Measurements from ENCODE around the gene RXRG. TPM values are rescaled to one million over a fixed set of nuclear protein-coding genes. Genes with fewer than 3 reads are reported as not detected.
"Not testable (repeated sequence)": the region's sequence is repeated elsewhere in the genome, so short reads cannot be mapped to it uniquely, and the experiment has no call there.

The RXRG gene
- total and polyA plus RNA-seq, 5 experiments from 2014 or later = not detected

DNA sequence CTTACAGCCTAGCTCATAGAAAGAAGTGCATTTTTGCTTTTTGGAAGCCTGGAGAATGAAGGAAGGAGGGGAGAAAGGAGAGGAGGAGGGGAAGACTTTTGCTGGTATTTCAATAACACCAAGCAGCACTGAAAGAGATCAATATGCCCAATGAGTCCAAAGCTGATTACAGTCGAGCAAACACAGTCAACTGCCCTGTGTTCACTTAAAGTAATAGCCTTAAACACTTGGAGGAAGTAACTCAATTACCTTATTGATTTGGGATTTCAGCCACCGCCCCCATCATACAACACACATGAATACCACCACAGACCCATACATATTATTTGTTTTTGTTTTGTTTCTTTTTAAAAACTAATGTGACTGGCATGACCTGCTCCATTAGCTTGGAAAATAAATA is 23.3 kb upstream of the RXRG start:
- Mint-ChIP-seq H3K27ac (no peak overlapping the region), H3K4me1 (no peaks in the 10 kb centered on the region), H3K9me3 (no peaks in the 10 kb centered on the region), H3K27me3 (peaks cover 10 to 31% (median 23%) of the 10 kb centered on the region in 5 donors), H3K36me3 (no peaks in the 10 kb centered on the region), H3K4me3 (no peak overlapping the region)
- ATAC-seq (no peak), DNase-seq (no peak)
- POLR2A ChIA-PET = no interaction called here

GRCh38 chr1:165467706-165468105 is 22.8 kb upstream of the RXRG start:
- ATAC-seq = no peak
- no peaks in the 10 kb centered on the region for H3K9me3 Mint-ChIP-seq
- POLR2A ChIA-PET = no interaction called here
- no peak for DNase-seq
- H3K4me1 Mint-ChIP-seq = no peaks in the 10 kb centered on the region
- H3K4me3 Mint-ChIP-seq = no peak overlapping the region
- no peaks in the 10 kb centered on the region for H3K36me3 Mint-ChIP-seq
- H3K27me3 Mint-ChIP-seq = peaks cover 10 to 31% (median 23%) of the 10 kb centered on the region in 5 donors
- H3K27ac Mint-ChIP-seq = peak overlapping the region in 1 of 10 donors; percentile 3

DNA sequence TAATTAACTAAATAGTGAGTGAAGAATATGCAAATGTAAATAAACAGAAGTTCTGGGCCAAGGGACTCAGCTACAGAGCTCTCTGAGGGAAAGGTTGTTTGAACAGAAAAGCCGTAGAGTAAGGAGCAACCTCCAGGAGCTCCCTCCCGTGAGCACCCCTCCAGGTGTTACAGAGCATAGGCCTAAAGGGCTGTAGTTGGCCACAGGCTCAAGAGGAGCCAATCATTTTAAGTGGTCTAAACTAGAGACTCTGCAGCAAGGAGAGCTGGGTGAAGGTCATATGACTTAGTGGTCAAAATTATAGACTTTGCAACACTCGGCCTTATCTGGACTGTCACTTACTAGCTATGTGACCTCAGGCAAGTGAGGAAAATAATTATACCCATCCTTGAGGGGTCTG is 19.1 kb upstream of the RXRG start:
- no peak overlapping the region for H3K27ac Mint-ChIP-seq
- DNase-seq = no peak
- ATAC-seq = no peak
- H3K27me3 Mint-ChIP-seq = peaks cover 7 to 21% (median 16%) of the 10 kb centered on the region in 5 donors
- H3K36me3 Mint-ChIP-seq = no peaks in the 10 kb centered on the region
- POLR2A ChIA-PET = no interaction called here
- no peak overlapping the region for H3K4me3 Mint-ChIP-seq
- H3K4me1 Mint-ChIP-seq = no peaks in the 10 kb centered on the region
- peaks cover 0 to 5% (median 0%) of the 10 kb centered on the region in 9 donors for H3K9me3 Mint-ChIP-seq

- DNase-seq, POLR2A ChIA-PET, ATAC-seq, H3K4me3 Mint-ChIP-seq, H3K9me3 Mint-ChIP-seq, H3K4me1 Mint-ChIP-seq, H3K27ac Mint-ChIP-seq, H3K36me3 Mint-ChIP-seq: not testable (repeated sequence)
- peaks cover 4 to 27% (median 19%) of the 10 kb centered on the region in 5 donors for H3K27me3 Mint-ChIP-seq
Observed at GRCh38 chr1:165459683-165460082, 14.8 kb upstream of the RXRG start.

DNA sequence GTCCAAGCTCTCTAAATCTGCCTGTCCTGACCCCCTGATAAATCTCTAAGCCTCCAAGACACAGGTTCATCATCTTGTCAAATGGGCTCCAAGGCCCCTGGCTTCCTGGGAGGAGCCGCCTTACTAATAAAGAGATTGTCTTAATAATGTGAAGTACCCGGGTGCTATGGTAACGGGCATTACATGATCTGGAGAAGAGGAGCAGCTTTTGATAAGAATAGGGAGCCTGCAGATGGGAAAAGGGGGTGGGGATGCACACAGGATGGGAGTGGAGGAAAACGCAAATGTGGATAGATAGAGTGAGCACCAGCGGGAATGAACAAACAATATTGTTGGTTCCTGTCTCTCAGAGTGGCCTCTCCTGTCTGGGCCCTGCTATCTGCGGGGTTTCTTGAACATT is 11.9 kb upstream of the RXRG start:
- no peak for ATAC-seq
- no peaks in the 10 kb centered on the region for H3K4me1 Mint-ChIP-seq
- no peak overlapping the region for H3K27ac Mint-ChIP-seq
- no peaks in the 10 kb centered on the region for H3K36me3 Mint-ChIP-seq
- H3K9me3 Mint-ChIP-seq = peaks cover 0 to 5% (median 0%) of the 10 kb centered on the region in 9 donors
- H3K4me3 Mint-ChIP-seq = no peak overlapping the region
- no peak for DNase-seq
- POLR2A ChIA-PET = no interaction called here
- H3K27me3 Mint-ChIP-seq = peaks cover 4 to 27% (median 19%) of the 10 kb centered on the region in 5 donors

- Mint-ChIP-seq H3K36me3 (no peaks in the 10 kb centered on the region), H3K4me3 (no peak overlapping the region), H3K27me3 (peaks cover 4 to 27% (median 19%) of the 10 kb centered on the region in 5 donors), H3K9me3 (peaks cover 0 to 5% (median 0%) of the 10 kb centered on the region in 9 donors), H3K4me1 (no peaks in the 10 kb centered on the region), H3K27ac (no peak overlapping the region)
- DNase-seq = no peak
- ATAC-seq = no peak
- POLR2A ChIA-PET = no interaction called here
Observed at GRCh38 chr1:165456114-165456513, 11.2 kb upstream of the RXRG start.

- ATAC-seq (no peak), DNase-seq (no peak)
- Mint-ChIP-seq H3K9me3 (peaks cover 0 to 4% (median 0%) of the 10 kb centered on the region in 9 donors), H3K4me1 (no peaks in the 10 kb centered on the region), H3K27me3 (peaks cover 10 to 34% (median 25%) of the 10 kb centered on the region in 5 donors), H3K36me3 (no peaks in the 10 kb centered on the region), H3K27ac (no peak overlapping the region), H3K4me3 (no peak overlapping the region)
- POLR2A ChIA-PET = no interaction called here
Observed at GRCh38 chr1:165455111-165455510, 10.2 kb upstream of the RXRG start.

GRCh38 chr1:165454091-165454610 is 9.2 kb upstream of the RXRG start:
- H3K27ac Mint-ChIP-seq = no peak overlapping the region
- no peaks in the 10 kb centered on the region for H3K36me3 Mint-ChIP-seq
- no peak overlapping the region for H3K4me3 Mint-ChIP-seq
- peaks cover 7 to 39% (median 22%) of the 10 kb centered on the region in 5 donors for H3K27me3 Mint-ChIP-seq
- POLR2A ChIA-PET = no interaction called here
- ATAC-seq (no peak), DNase-seq (no peak)
- no peaks in the 10 kb centered on the region for H3K9me3 Mint-ChIP-seq
- H3K4me1 Mint-ChIP-seq = no peaks in the 10 kb centered on the region

DNA sequence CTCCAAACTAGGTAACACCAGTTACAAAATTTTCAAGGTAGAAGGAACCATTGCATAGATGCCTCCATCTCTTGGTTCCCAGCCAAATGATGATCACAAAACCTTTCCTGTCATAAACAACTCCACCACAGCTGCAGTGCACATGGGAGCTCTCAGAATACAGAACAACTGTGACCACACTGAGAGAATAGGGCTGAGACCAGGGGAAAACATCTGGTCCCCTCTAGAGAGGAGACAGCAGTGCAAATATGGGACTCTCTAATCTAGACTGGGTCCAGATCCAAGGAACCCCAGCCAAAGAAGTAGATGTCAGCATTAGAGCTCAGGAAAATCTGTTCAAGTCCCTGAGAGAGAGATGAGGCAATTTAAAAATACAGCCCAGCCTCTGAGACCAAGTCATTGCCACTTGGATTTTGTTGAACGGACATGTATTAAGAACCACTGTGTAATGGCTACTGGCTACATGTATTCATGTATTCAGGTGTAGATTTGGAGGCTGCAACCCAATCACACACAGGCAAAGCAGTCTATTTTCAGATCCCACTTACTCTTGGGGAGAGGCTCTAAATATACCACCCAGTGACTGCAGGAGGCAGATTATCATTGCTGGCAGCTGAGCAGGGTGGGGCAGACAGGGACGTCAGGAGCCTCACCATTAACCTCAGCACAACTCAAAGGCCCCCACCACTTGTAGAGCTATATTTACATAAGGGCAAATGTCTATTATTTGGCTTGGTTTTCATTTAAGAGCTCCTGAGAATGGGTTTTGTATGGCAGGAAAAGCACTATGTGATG is 7.6 kb upstream of the RXRG start:
- Mint-ChIP-seq H3K36me3 (peaks cover 0 to 7% (median 0%) of the 10 kb centered on the region in 3 donors), H3K9me3 (no peaks in the 10 kb centered on the region), H3K4me1 (no peaks in the 10 kb centered on the region), H3K27ac (no peak overlapping the region), H3K27me3 (peaks cover 15 to 39% (median 32%) of the 10 kb centered on the region in 5 donors), H3K4me3 (no peak overlapping the region)
- no peak for DNase-seq
- POLR2A ChIA-PET = no interaction called here
- ATAC-seq = no peak

GRCh38 chr1:165451691-165452090 is 6.8 kb upstream of the RXRG start:
- no peak overlapping the region for H3K27ac Mint-ChIP-seq
- H3K4me3 Mint-ChIP-seq = no peak overlapping the region
- no peaks in the 10 kb centered on the region for H3K9me3 Mint-ChIP-seq
- H3K36me3 Mint-ChIP-seq = peaks cover 0 to 7% (median 0%) of the 10 kb centered on the region in 3 donors
- H3K27me3 Mint-ChIP-seq = peaks cover 17 to 42% (median 33%) of the 10 kb centered on the region in 5 donors
- DNase-seq (no peak), ATAC-seq (no peak)
- no peaks in the 10 kb centered on the region for H3K4me1 Mint-ChIP-seq
- POLR2A ChIA-PET = no interaction called here

DNA sequence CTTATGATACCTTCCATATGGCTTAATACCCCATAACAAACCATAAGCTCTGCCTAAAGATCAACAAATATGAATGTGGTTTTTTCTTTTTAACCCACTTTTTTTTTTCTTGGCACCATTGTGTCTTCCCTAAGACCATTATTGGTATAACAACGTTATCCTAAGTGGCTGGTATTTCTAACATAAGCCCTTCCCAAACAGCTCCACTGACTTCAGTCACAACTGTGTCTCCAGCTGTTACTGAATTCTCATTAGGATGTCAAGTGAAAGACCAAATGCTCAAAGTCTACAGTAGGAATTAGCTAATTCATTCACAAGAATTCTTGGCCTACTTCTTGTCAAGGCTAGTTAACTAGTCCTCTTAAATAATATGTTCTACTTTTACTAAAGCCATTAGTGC is 4.2 kb upstream of the RXRG start:
- no peak for ATAC-seq
- no peak overlapping the region for H3K4me3 Mint-ChIP-seq
- no peak for DNase-seq
- POLR2A ChIA-PET = interaction anchor here (0.7 kb wide), 1 partner anchor 84 kb away, joined by 3 read pairs; no protein-coding TSS in a partner anchor
- peaks cover 0 to 11% (median 0%) of the 10 kb centered on the region in 3 donors for H3K36me3 Mint-ChIP-seq
- H3K9me3 Mint-ChIP-seq = peaks cover 0 to 2% (median 0%) of the 10 kb centered on the region in 9 donors
- no peak overlapping the region for H3K27ac Mint-ChIP-seq
- H3K4me1 Mint-ChIP-seq = no peaks in the 10 kb centered on the region
- H3K27me3 Mint-ChIP-seq = peaks cover 7 to 34% (median 21%) of the 10 kb centered on the region in 5 donors

GRCh38 chr1:165445388-165445787 is 462 bp upstream of the RXRG start:
- DNase-seq = no peak
- peaks cover 0 to 2% (median 0%) of the 10 kb centered on the region in 9 donors for H3K9me3 Mint-ChIP-seq
- H3K27me3 Mint-ChIP-seq = peaks cover 22 to 43% (median 35%) of the 10 kb centered on the region in 5 donors
- peaks cover 0 to 4% (median 0%) of the 10 kb centered on the region in 4 donors for H3K4me1 Mint-ChIP-seq
- H3K36me3 Mint-ChIP-seq = peaks cover 0 to 11% (median 0%) of the 10 kb centered on the region in 3 donors
- peak overlapping the region in 1 of 10 donors; percentile 1 for H3K4me3 Mint-ChIP-seq
- no peak for ATAC-seq
- H3K27ac Mint-ChIP-seq = no peak overlapping the region
- POLR2A ChIA-PET = no interaction called here

GRCh38 chr1:165443539-165444311 is 1.2 kb downstream of the RXRG start:
- peak overlapping the region in 3 of 10 donors; percentile 4 to 15 (median 10) for H3K4me3 Mint-ChIP-seq
- DNase-seq (peak in 2 of 10 donors; percentile 4 to 15), ATAC-seq (peak; percentile 41 to 54)
- no peak overlapping the region for H3K27ac Mint-ChIP-seq
- peaks cover 18 to 40% (median 32%) of the 10 kb centered on the region in 5 donors for H3K27me3 Mint-ChIP-seq
- peaks cover 0 to 4% (median 0%) of the 10 kb centered on the region in 4 donors for H3K4me1 Mint-ChIP-seq
- POLR2A ChIA-PET = no interaction called here
- peaks cover 0 to 2% (median 0%) of the 10 kb centered on the region in 9 donors for H3K9me3 Mint-ChIP-seq
- peaks cover 0 to 9% (median 0%) of the 10 kb centered on the region in 3 donors for H3K36me3 Mint-ChIP-seq

Data from naive thymus-derived CD8-positive, alpha-beta T cell (primary cell).